Stomach (tissue), 4 donors: ENCODE results near the gene DMTF1.

ENCODE experiments used
- POLR2A ChIP-seq, 4 donors: fragments of 450-650 bp; IDR thresholded peaks; one replicate each; pipeline ENCODE4 v1.6.1; 2016; ENCODE audit warnings: antibody characterized with exemption in 4 of 4, control low read depth in 2 of 4, mild to moderate bottlenecking in 1 of 4, moderate library complexity in 1 of 4
- POLR2AphosphoS5 ChIP-seq, 3 donors: sonication (generic); formaldehyde crosslinking; IDR thresholded peaks; one replicate each; pipeline ENCODE4 v1.6.1; 2016; ENCODE audit warnings: antibody characterized with exemption in 3 of 3
- TF ChIP-seq, protein P1 (sequence below), 7 experiments: fragments of 450-650 bp in 4 of 7; fragments of 200-600 bp in 3 of 7; sonication (generic) in 3 of 7; IDR thresholded peaks; one replicate each; pipeline ENCODE4 v1.5.1; 2016 to 2019; ENCODE audit warnings: antibody characterized with exemption in 7 of 7, control low read depth in 2 of 7, mild to moderate bottlenecking in 1 of 7

DNA sequence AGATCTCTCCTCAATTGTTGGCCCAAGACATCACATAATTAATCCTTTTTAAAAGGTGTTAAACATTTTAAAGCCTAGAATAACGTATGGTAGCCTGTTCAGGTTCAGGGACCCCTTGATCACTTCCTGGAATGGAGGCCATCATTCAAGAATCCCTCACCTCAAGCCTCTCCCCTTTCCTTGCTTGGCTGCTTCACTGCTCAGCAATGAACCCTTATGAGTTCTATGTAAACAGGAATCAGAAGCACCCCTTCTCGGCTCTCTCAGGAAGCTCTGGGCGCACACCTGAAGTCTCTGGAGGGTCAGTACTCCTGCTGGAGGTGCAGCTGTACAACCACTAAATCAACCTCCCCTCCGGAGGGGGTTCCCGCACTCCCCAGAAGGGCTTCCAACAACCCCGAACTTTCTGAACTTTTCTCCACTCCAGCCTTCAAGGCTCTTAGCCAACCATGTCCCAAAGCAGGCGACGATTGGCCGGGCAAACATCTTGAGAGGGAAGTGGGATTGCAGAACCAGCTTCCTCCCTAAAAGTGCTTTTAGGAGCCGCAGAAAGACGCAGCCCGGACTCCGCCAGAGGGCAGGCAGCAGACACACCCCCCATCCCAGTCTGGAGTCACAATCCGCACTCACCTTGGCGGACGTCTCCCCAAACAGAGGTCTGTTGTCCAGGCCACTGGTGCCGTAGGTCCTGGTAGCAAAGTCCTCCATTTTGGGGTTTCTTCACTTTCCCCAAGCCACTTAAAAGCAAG lies 66.7 kb downstream of the DMTF1 start:
- TF ChIP-seq POLR2A (IDR thresholded peaks at IDR 0.05), result no peak
- TF ChIP-seq, protein P1, sequence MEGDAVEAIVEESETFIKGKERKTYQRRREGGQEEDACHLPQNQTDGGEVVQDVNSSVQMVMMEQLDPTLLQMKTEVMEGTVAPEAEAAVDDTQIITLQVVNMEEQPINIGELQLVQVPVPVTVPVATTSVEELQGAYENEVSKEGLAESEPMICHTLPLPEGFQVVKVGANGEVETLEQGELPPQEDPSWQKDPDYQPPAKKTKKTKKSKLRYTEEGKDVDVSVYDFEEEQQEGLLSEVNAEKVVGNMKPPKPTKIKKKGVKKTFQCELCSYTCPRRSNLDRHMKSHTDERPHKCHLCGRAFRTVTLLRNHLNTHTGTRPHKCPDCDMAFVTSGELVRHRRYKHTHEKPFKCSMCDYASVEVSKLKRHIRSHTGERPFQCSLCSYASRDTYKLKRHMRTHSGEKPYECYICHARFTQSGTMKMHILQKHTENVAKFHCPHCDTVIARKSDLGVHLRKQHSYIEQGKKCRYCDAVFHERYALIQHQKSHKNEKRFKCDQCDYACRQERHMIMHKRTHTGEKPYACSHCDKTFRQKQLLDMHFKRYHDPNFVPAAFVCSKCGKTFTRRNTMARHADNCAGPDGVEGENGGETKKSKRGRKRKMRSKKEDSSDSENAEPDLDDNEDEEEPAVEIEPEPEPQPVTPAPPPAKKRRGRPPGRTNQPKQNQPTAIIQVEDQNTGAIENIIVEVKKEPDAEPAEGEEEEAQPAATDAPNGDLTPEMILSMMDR (IDR thresholded peaks at IDR 0.05), result no peak
- no peak for TF ChIP-seq POLR2AphosphoS5 (IDR thresholded peaks at IDR 0.05)
